ENCODE results near the gene AHRR. TPM values are rescaled to one million over a fixed set of nuclear protein-coding genes. Genes with fewer than 3 reads are reported as not detected.

Gene AHRR
- total and polyA plus RNA-seq, 2 of the 4 experiments (the other 2 are of a cell fraction), result 15.6 to 37.1 TPM

DNA sequence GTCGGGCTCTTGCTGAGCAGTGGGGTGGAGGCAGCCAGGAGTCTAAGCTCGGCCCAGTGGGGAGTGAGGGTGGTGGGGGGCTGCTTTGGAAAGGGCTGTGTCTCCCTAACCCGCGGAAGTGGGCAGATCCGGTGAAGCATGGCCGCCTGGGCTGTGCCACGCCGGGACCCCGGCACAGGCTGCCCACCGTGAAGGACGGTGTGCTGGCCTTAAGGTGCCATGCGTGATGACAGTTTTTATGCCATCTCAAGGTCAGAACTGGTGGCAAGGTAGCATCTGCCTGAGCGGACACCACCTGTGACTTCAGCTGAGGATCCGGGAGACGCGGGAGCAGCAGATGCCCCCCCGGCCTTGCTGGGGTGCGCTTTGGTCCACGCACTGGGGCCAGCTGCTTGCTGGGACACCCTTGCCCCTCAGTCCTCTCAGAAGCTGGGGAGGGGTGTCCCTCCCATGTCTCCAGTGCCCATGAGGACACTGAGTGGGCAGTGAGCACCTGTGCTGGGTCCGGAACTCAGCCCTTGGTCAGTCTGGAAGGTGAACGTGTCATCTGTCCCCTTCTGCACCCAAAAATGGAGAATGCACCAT, 53.9 kb downstream of the AHRR start:
- Histone ChIP-seq H4K91ac (ENCODE audit: insufficient read depth, low read depth, low read length) (peak overlapping the region; percentile 100), H3K4me3 (ENCODE audit: insufficient read depth, low read depth, low read length) (no peak overlapping the region), H3K4ac (ENCODE audit: low read depth, low read length) (peak overlapping the region; percentile 100), H3K4me1 (ENCODE audit: control insufficient read depth, insufficient read depth, low read length) (peaks cover 39% of the 10 kb centered on the region), H3K27ac (ENCODE audit: insufficient read depth, low read length) (peak overlapping the region; percentile 98), H3K18ac (ENCODE audit: low read depth, low read length) (peak overlapping the region; percentile 97), H3K27me3 (ENCODE audit: control insufficient read depth, insufficient read depth, low read length) (no peaks in the 10 kb centered on the region), H2BK120ac (ENCODE audit: low read depth, low read length) (peak overlapping the region; percentile 100), H2BK15ac (ENCODE audit: low read depth, low read length) (peak overlapping the region; percentile 100; the same call in 1 of the 3 replicates), H2AK5ac (ENCODE audit: low read depth, low read length) (peak overlapping the region; percentile 99), H3K9me3 (ENCODE audit: control insufficient read depth, insufficient read depth, low read length) (no peaks in the 10 kb centered on the region), H2BK20ac (ENCODE audit: low read depth, low read length) (peak overlapping the region; percentile 99), H3K23ac (ENCODE audit: low read depth, low read length) (peak overlapping the region; percentile 100; the same call in 1 of the 2 replicates), H2AK9ac (replicated peaks; ENCODE audit: low read depth, low read length, poor library complexity) (peak overlapping the region; percentile 99), H4K20me1 (ENCODE audit: insufficient read depth, low read length) (no peaks in the 10 kb centered on the region), H3K9me1 (ENCODE audit: insufficient read depth, low read length) (peaks cover 30% of the 10 kb centered on the region), H2BK5ac (ENCODE audit: low read depth, low read length, poor library complexity, severe bottlenecking) (peak overlapping the region; percentile 98), H3K56ac (ENCODE audit: extremely low read depth, insufficient read depth, low read length) (no peak overlapping the region), H3K9ac (ENCODE audit: low read depth, low read length) (no peak overlapping the region), H3K4me2 (ENCODE audit: low read depth, low read length) (no peak overlapping the region), H3K14ac (replicated peaks; ENCODE audit: low read depth, low read length) (peak overlapping the region; percentile 99), H3K79me1 (ENCODE audit: low read depth in 1 of 2, low read length in 2 of 2) (peaks cover 22 to 91% of the 10 kb centered on the region in 2 experiments), H3K36me3 (ENCODE audit: control insufficient read depth, insufficient read depth, low read length) (peaks cover 35% of the 10 kb centered on the region), H4K5ac (ENCODE audit: low read depth, low read length) (peak overlapping the region; percentile 99), H2AFZ (replicated peaks; ENCODE audit: low read length, poor library complexity) (no peak overlapping the region), H4K8ac (ENCODE audit: low read depth in 2 of 2, low read length in 2 of 2) (peak overlapping the region; percentile 99 to 100)
- ATAC-seq (ENCODE audit: low read depth) (no peak), DNase-seq (no peak)
- ChIA-PET CTCF (no interaction called here), POLR2A (ENCODE audit: unreplicated experiment) (interaction anchor here (0.5 kb wide), 1 partner anchor 533 kb away, joined by 3 read pairs; no protein-coding TSS in a partner anchor)
- intact Hi-C loops (cut with micrococcal nuclease), result no loop called here
- dilution Hi-C loops (cut with HindIII; ENCODE audit: low sequenced_read_pairs, unreplicated experiment), result no loop called here
- in situ Hi-C loops (cut with MboI; ENCODE audit: low sequenced_read_pairs), result no loop called here
- 95% methylated on average over 18 of the region's 21 CpGs; no CpG with 5 or more reads in 1 of the 2 experiments for WGBS, 2 experiments (ENCODE audit: extremely low coverage in 2 of 2, insufficient read length in 1 of 2)
- BruUV-seq (replicated peaks), result no TSS peak
- no peak for TF ChIP-seq NFE2L2 (IDR thresholded peaks at IDR 0.05; ENCODE audit: low read depth, low read length)
- TF ChIP-seq CHD1 (IDR thresholded peaks at IDR 0.05; ENCODE audit: low read depth, low read length), result no peak
- no peak for TF ChIP-seq CTCF (conservative IDR thresholded peaks at IDR 0.05; ENCODE audit: low read depth, low read length)
- TF ChIP-seq USF2 (IDR thresholded peaks at IDR 0.05; ENCODE audit: low read depth, low read length), result no peak
